Stimulated activated CD4-positive, alpha-beta T cell treated with anti-CD3 and anti-CD28 coated beads, Interleukin-15, amount 100 ng/mL, for 48 hours (primary cell): ENCODE data around the gene INTS1.

Experiments
- DNase-seq, 2 donors: peaks; one replicate each; pipeline ENCODE4 v3.0.0-alpha.2; 2020; ENCODE audit warnings: low read depth in 2 of 2

The INTS1 gene

DNA sequence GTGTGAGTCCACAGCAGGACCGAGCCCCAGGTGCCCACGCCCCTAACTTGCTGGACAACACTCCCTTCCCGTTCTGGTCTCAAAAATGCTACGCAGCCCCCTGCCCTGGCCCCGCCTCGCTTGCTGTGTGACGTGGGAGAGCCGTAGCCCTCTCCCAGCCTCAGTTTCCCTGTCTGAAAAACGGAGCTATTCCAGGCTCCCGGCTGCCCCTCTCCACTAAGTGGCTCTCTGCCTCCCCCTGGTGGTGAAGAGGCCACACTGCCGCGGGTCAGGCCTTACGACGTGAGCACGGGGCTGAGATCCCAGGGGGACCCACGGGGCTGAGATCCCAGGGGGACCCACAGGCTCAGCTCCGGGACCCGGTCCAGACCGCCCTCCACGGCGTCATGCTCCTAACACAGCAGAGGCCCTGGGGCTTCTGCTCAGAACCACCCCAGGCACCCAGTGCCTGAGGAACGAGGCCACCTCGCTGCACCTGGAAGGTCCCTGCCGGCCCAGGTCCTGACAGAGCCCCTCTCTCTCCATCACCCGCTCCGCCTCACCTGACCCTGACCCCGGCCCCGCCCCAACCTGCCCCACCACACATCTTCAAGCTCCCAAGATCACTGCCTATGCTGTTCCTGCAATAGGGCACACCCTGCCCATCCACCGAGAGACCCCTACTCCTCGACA lies 71.6 kb downstream of the INTS1 start:
- DNase-seq: peak; percentile 53 to 75

DNA sequence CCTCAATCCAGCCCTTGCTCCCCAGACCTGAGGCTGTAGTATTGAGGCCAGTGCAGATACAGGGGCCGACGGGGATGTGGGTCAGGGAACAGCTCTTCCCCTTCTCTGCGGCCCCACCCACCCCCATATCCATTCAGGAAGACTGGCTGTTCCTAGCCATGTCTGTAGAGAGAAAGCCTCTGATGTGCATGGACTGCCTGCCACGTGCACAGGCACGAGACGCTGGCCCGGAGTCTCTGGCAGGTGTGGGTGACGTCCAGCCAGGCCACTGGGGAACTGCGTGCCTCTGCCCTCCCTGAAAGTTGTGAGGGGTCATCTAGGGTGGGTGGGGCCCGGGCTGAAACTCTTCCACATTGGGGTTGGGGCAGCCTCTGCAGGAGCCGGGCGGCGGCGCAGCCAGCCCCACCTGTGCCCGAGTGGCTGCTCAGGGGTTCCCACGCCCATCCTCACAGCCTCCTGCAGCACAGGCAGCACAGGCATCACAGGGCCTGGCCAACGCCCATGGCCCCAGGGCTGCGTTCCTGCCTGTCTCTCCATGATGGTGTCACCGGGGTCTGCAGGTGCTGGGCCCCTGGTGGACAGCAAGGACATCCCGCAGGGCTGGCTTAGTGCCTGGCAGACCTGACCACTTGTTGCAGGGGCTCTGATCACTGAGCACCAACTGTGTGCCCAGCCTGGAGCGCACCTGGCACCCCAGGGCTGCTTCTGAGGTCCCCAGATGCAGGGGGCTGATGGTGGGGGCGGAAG lies 72.4 kb downstream of the INTS1 start:
- DNase-seq: no peak

- DNase-seq: no peak
Measured at GRCh38 chr7:1431226-1431625, 73.0 kb downstream of the INTS1 start.

GRCh38 chr7:1430056-1430845 lies 73.9 kb downstream of the INTS1 start:
- DNase-seq: no peak

- DNase-seq: no peak
Measured at GRCh38 chr7:1428941-1429501, 75.2 kb downstream of the INTS1 start.

DNA sequence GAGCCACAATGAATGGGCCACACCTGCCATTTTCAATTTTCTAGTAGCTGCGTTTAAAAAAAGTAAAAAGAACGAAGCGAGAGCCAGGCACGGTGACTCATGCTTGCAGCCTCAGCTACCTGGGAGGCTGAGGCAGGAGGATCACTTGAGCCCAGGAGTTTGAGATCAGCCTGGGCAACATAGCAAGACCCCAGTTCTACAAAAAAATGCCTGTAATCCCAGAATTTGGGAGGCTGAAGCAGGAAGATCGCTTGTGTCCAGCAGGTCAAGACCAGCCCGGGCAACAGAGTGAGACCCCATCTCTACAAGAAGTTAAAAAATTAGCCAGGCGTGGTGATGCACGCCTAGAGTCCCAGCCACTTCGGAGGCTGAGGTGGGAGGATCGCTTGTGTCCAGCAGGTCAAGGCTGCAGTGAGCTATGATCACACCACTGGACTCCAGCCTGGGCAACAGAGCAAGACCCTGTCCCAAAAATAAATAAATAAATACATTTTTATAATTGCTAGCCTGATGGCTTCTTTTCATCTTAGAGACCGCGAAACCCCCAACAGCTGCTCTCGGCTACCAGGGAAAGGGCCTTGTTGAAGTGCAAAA lies 77.0 kb downstream of the INTS1 start:
- DNase-seq: no peak

DNA sequence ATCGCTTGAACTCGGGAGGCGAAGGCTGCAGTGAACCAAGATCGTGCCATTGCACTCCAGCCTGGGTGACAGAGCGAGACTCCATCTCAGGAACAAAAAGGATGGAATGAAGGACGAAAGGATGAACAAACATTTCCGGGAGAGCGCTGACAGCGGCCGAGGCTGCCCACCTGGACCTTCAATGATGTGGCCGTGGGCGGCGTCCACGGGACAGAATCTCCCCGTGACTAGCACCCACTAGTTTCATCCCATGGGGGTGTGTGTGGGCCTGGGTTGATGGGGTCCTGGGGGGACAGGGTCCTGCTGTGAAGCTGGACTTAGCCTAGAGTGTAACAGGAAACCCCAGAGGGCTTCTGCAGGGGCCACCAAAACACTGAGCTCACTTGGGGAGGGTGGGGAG lies 77.7 kb downstream of the INTS1 start:
- DNase-seq: no peak

GRCh38 chr7:1425292-1426136 lies 78.7 kb downstream of the INTS1 start:
- DNase-seq: no peak

GRCh38 chr7:1424041-1424440 lies 80.1 kb downstream of the INTS1 start:
- DNase-seq: no peak

DNA sequence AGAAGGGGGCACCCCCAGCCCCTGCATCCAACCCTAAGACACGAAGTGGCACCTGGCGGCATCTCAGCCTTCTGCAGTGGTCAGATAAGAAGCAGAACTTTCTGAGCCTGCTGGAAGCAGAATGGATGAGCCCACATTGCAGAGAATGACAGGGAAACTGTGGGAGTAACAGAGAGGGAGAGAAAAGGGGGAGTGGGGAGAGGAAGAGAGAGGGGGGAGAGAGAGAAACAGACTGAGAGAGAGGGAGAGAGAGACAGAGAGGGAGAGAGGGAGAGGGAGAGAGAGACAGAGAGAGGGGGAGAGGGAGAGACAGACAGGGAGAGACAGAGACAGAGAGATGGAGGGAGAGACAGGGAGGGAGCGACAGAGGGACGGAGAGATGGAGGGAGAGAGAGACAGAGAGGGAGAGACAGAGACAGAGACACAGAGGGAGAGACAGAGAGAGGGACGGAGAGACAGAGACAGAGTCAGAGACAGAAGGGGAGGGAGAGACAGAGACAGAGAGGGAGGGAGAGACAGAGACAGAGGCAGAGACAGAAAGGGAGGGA lies 80.9 kb downstream of the INTS1 start:
- no peak for DNase-seq

DNA sequence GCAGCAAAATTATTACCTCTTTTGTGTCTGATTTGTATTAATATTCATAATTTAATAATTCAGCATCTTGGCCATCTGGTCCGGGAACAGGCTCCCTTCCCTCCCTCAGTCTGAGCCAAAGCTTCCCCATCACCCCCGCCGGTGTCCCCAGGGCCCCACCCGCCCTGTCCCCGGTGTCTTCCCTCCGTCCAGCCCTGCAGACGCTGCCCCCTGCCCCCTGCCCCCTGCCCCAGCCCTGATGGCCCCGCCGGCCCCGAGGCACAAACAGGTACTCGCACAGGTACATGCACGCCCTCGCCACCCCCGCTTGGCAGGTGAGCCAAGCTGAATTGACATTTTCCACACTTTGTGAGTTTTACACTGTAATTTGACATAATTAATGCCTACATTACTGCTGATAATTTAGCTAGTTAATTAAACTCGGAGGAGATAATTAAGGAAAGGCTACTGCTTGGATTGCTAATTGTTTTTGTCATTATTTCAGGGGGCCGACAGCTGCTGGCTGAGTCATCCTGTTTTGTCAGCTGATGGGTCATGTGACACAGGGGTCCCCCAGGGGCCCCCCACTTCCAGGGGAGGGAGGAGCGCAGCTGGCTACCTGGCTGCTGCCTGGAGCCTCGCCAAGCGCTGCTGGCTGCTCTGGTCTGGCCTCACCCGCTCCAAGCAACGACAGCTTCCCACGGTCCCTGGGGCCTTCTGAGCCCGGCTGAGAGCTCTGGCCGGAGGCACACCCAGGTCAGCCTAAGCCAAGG lies 81.5 kb downstream of the INTS1 start:
- DNase-seq: no peak

DNA sequence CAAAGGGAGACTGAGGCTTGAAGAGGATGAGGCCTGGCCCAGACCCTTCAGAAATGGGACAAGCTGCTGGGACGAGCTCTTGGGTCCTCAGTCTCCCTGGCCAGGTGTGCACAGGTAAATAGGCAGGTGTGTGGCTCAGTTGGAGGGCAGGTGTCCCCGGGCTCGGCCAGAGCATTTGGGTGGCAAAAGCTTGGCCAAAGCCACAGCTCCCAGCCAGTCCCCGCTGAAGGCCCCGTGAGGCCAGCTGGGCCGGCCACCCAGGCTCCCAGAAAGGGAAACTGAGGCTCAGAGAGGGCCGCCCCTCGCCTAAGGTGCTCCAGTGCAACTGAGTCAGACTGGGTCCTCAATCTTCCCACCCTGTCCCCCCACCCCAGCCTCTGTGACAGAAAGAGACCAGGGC lies 82.2 kb downstream of the INTS1 start:
- DNase-seq: no peak

DNA sequence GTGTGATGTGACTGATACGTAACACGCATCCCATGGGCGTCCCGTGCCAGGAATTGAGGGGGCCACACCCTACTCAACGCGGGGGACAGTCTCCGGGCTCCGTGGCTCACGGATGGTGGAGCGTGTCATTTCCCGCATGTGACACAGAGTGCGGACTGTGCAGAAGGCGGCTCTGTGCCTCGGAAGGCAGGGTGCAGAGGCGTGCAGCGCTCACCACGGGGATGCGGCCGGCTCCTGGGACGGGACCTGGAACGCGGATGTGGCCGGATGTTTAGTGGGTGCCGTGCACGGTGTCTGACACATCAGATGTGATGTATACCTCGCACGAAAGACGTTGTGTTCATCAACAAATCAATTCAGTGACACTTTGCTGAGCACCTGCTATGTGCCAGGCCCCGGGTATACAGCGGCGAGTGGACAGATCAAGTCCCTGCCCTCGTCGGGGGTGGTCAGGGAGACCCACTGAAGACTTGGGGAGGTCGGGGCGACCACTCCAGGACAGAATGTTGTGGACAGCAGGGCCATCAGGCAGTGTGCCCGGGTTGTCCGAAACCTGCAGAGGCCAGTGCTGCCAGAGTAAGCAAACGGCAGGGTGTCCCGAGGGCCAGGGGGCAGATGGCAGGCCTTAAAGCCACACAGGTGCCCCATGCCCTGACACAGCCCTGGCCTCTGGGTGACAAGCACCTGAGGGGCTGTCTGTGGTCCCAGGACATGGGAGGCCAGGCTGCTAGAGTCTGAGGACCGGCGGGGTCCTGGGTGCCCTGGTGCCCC lies 83.0 kb downstream of the INTS1 start:
- no peak for DNase-seq
